Measurements from ENCODE around the gene FZR1. TPM values are rescaled to one million over a fixed set of nuclear protein-coding genes. Genes with fewer than 3 reads are reported as not detected.
A peak's percentile ranks its signal among the peaks of the same experiment; 100 is the strongest.

FZR1 gene
- total and polyA plus RNA-seq, 9 of the 15 experiments (the other 6 are each of a cell fraction or from before 2014, with no cell fraction given): 0.18 to 48.0 (median 22.2) TPM

GRCh38 chr19:3557461-3558248 is 51.5 kb downstream of the FZR1 start, which contains the start of gene MFSD12 (continued):
- TF ChIP-seq ZNF740 (CRISPR knock-in tag; IDR thresholded peaks at IDR 0.05) (peak; percentile 80), ZNF740 (tag; IDR thresholded peaks at IDR 0.05) (no peak), ARID4B (CRISPR knock-in tag; IDR thresholded peaks at IDR 0.05) (peak; percentile 75), ZBED1 (IDR thresholded peaks at IDR 0.05) (no peak), NFATC3 (IDR thresholded peaks at IDR 0.05) (no peak), ZNF253 (CRISPR knock-in tag; conservative IDR thresholded peaks at IDR 0.05) (no peak), ELF4 (CRISPR knock-in tag; IDR thresholded peaks at IDR 0.05) (0 out of 2 replicates have a peak, but pooled peaks have one; percentile 17), BCOR (IDR thresholded peaks at IDR 0.05) (peak; percentile 59; the same call in 1 of the 2 replicates), ZNF121 (CRISPR knock-in tag; conservative IDR thresholded peaks at IDR 0.05) (no peak), ZNF165 (CRISPR knock-in tag; IDR thresholded peaks at IDR 0.05; ENCODE audit: borderline replicate concordance) (0 out of 2 replicates have a peak, but pooled peaks have one; percentile 17), KDM5B (IDR thresholded peaks at IDR 0.05; ENCODE audit: insufficient replicate concordance, low read depth, low read length) (peak; percentile 47), CBX3 (IDR thresholded peaks at IDR 0.05; ENCODE audit: borderline replicate concordance in 1 of 2, low read length in 2 of 2) (no peak), NFXL1 (CRISPR knock-in tag; IDR thresholded peaks at IDR 0.05) (no peak), RBM22 (IDR thresholded peaks at IDR 0.05; ENCODE audit: low read depth, low read length, poor library complexity, severe bottlenecking) (peak; percentile 18), DMBX1 (CRISPR knock-in tag; IDR thresholded peaks at IDR 0.05; ENCODE audit: borderline replicate concordance) (no peak), SNAPC5 (CRISPR knock-in tag; IDR thresholded peaks at IDR 0.05) (no peak), SAP30 (IDR thresholded peaks at IDR 0.05; ENCODE audit: borderline replicate concordance, insufficient read depth, low read depth, low read length, poor library complexity, severe bottlenecking) (peak; percentile 44), FOXM1 (IDR thresholded peaks at IDR 0.05; ENCODE audit: low read depth) (peak; percentile 90), FOXM1 (CRISPR knock-in tag; IDR thresholded peaks at IDR 0.05; ENCODE audit: low read depth) (no peak), GATAD2A (IDR thresholded peaks at IDR 0.05) (0 out of 2 replicates have a peak, but pooled peaks have one; percentile 33), MBD2 (IDR thresholded peaks at IDR 0.05; ENCODE audit: borderline replicate concordance, low read depth) (peak; percentile 89; the same call in 1 of the 2 replicates)
